T-helper 2 cell treated with Interferon-gamma antibody and Interleukin-4, amounts not matched to agents 5 μg/mL and 100 μg/mL, for 36 hours (primary cell): ENCODE results near the gene PTPRD.

Experiments used
- DNase-seq: peaks from one replicate; pipeline ENCODE4 v3.0.0; 2021; ENCODE audit warnings: low spot score
- H3K27ac Mint-ChIP-seq: one replicate; pipeline ENCODE4 v1.8.0; 2021; ENCODE audit warnings: mild to moderate bottlenecking, mixed read lengths
- H3K27me3 Mint-ChIP-seq: one replicate; pipeline ENCODE4 v1.8.0; 2021; ENCODE audit warnings: low read depth, mixed read lengths
- H3K36me3 Mint-ChIP-seq: one replicate; pipeline ENCODE4 v1.8.0; 2021; ENCODE audit warnings: low read depth, mixed read lengths
- H3K4me1 Mint-ChIP-seq: one replicate; pipeline ENCODE4 v1.8.0; 2021; ENCODE audit warnings: low read depth, mixed read lengths
- H3K4me3 Mint-ChIP-seq: one replicate; pipeline ENCODE4 v1.8.0; 2022; ENCODE audit warnings: mild to moderate bottlenecking, moderate library complexity, mixed read lengths
- H3K9me3 Mint-ChIP-seq: one replicate; pipeline ENCODE4 v1.8.0; 2021; ENCODE audit warnings: mixed read lengths

The PTPRD gene

DNA sequence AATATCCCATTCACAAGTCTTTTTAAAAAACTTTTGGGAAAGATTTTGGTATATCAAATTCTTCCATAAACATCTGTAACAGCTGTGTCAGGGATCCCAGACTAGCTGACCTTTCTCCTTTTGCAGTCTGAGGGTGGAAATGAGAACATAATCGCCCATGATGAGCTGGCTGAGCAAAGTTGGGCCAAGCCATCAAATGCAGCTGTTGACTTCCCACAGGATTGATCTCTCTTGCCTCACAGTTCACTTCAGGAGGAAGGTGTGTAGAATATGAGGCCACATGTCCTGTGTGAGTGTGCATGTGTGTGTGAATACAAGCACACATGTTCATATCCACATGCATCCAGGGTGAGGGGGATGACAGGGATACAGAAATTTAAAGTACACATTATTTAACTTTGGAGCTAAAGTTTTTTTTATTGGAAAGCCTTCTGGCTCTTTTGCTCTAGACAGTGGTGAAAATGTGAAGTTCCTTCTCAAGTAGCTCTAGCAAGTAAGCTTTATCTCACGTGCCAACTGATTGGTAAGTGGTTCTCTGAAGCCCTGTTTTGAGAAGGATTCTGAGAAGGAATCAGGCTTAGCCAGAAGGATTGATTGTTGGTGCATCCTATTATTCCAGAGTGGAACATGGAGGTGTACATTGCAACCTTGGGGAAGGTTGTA, 2344.5 kb downstream of the PTPRD start:
- Mint-ChIP-seq H3K27ac (no peak overlapping the region), H3K4me3 (no peak overlapping the region), H3K4me1 (no peaks in the 10 kb centered on the region), H3K36me3 (no peaks in the 10 kb centered on the region), H3K9me3 (peaks cover 7% of the 10 kb centered on the region), H3K27me3 (peaks cover 6% of the 10 kb centered on the region)
- no peak for DNase-seq

- no peaks in the 10 kb centered on the region for H3K36me3 Mint-ChIP-seq
- H3K27me3 Mint-ChIP-seq = peaks cover 6% of the 10 kb centered on the region
- no peak overlapping the region for H3K4me3 Mint-ChIP-seq
- no peaks in the 10 kb centered on the region for H3K4me1 Mint-ChIP-seq
- no peak for DNase-seq
- no peak overlapping the region for H3K27ac Mint-ChIP-seq
- H3K9me3 Mint-ChIP-seq = peaks cover 7% of the 10 kb centered on the region
Measured at GRCh38 chr9:8267636-8268035, 2345.2 kb downstream of the PTPRD start.

DNA sequence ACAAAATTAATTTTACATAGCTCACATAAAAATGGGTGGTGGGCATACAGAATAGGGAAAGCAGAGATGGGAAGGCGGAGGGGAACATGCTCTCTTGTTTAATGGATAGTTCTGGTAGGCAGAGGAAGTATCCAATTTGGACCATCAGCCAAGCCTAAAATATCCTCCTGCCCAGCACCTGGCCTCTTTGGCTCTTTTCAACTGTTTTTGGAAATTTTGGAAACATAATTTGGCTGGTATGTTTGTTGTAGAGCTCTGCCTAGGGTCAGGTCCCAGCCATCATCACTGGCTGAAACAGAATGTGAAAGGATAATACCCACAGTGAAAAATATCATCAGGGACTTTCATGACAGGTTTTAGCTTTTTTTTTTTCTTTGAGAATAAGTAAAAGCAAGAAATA, 2345.9 kb downstream of the PTPRD start:
- Mint-ChIP-seq H3K27ac (no peak overlapping the region), H3K36me3 (no peaks in the 10 kb centered on the region), H3K27me3 (peaks cover 6% of the 10 kb centered on the region)

GRCh38 chr9:8265281-8265680, 2347.5 kb downstream of the PTPRD start:
- no peak overlapping the region for H3K4me3 Mint-ChIP-seq
- no peaks in the 10 kb centered on the region for H3K4me1 Mint-ChIP-seq
- no peak for DNase-seq
- no peaks in the 10 kb centered on the region for H3K36me3 Mint-ChIP-seq
- no peaks in the 10 kb centered on the region for H3K27me3 Mint-ChIP-seq
- no peak overlapping the region for H3K27ac Mint-ChIP-seq
- H3K9me3 Mint-ChIP-seq = no peaks in the 10 kb centered on the region

More for the DNA sequence above, 2345.9 kb downstream of the PTPRD start:
- DNase-seq = no peak
- no peaks in the 10 kb centered on the region for H3K4me1 Mint-ChIP-seq
- H3K4me3 Mint-ChIP-seq = no peak overlapping the region
- H3K9me3 Mint-ChIP-seq = peaks cover 7% of the 10 kb centered on the region
